Right cardiac atrium (tissue), 5 donors: ENCODE results near the gene HTR3D. TPM values are rescaled to one million over a fixed set of nuclear protein-coding genes. Genes with fewer than 3 reads are reported as not detected.

Source experiments
- ATAC-seq, 2 donors: fragments of 200-7000 bp; cut with Tn5 transposase; one replicate each; pipeline versions ENCODE4 v1.8.0 to v1.9.1; 2020; ENCODE audit warnings: moderate library complexity in 2 of 2, mild to moderate bottlenecking in 1 of 2
- DNase-seq, 3 donors: peaks; one replicate each; pipeline ENCODE4 v3.0.0-alpha.2; 2020
- H3K27ac ChIP-seq: one replicate; pipeline ENCODE4 v1.5.1; 2013; ENCODE audit warnings: mild to moderate bottlenecking, low read length, control low read depth, moderate library complexity
- H3K27me3 ChIP-seq: one replicate; pipeline ENCODE4 v1.6.1; 2013; ENCODE audit not compliant: control insufficient read depth, insufficient read depth
- H3K4me1 ChIP-seq: one replicate; pipeline ENCODE4 v1.6.1; 2013; ENCODE audit warnings: low read length; ENCODE audit not compliant: control insufficient read depth, insufficient read depth
- H3K4me3 ChIP-seq: one replicate; pipeline ENCODE4 v1.5.1; 2013; ENCODE audit warnings: low read length, control low read depth
- H3K9me3 ChIP-seq: one replicate; pipeline ENCODE4 v1.6.1; 2013; ENCODE audit warnings: low read length; ENCODE audit not compliant: control insufficient read depth
- WGBS: extraction: QIAGEN DNeasy Blood & Tissue Kit; methylation state at CpG from one replicate; pipeline ENCODE4 v1.1.7; 2013; 5-methylcytosine and 5-hydroxymethylcytosine counted together
- intact Hi-C, 4 donors: fragments of 100-400 bp; cut with DNase I; formaldehyde crosslinking; loops; one replicate each; pipeline versions ENCODE4 v1.11.0 to v1.14.0; 2022 to 2023
- long read RNA-seq, 4 donors: library from polyadenylated mRNA; unstranded; transcript quantifications; one replicate each; pipeline ENCODE4 v2.0.0, GENCODE V29; 2020 to 2021
- polyA plus RNA-seq: library from polyadenylated mRNA; stranded (reverse); fragments of 200-250 nt; gene quantifications from one replicate; pipeline ENCODE4 v1.2.3, GENCODE V29; 2013
- total RNA-seq, 4 donors: library from RNA; stranded (reverse); fragmentation: NEBNext Ultra II Directional; extraction: Animal tissue kit (Norgen Biotek cat#: 25700); gene quantifications; one replicate each; pipeline ENCODE4 v1.2.1, GENCODE V29; 2021
- donor health status: healthy with polysubstance abuse.
- donor health status: DM: no; HTN: yes; CAD: no.
- donor health status: DM: no; HTN: no; CAD: no.
- donor health status: DM: no; HTN: yes; CAD: no; lungs with severe emphysema.
- donor health status: DM: yes; HTN: yes; CAD: no.

The HTR3D gene
- total RNA-seq (not detected), polyA plus RNA-seq (not detected)
- long read RNA-seq, donor 1, result 0 reads
- long read RNA-seq, donor 2, result 0 reads
- long read RNA-seq, donor 3, result 0 reads
- long read RNA-seq, donor 4, result 0 reads

- ATAC-seq, result no peak
- 64% methylated on average over 4 of the region's 4 CpGs for WGBS
- intact Hi-C loops, result no loop called here
- Histone ChIP-seq H3K9me3 (no peaks in the 10 kb centered on the region), H3K4me1 (no peaks in the 10 kb centered on the region), H3K27me3 (no peaks in the 10 kb centered on the region), H3K4me3 (no peak within 1 kb of the TSS), H3K27ac (no peak within 1 kb of the TSS)
- no peak for DNase-seq
These were observed at the start of gene HTR3D for GRCh38 chr3:184031187-184031792. HTR3D (plus strand) TSS chr3:184031742; CDS start chr3:184031742, 0 bp downstream.

- ATAC-seq, result no peak
- intact Hi-C loops, result no loop called here
- no peak for DNase-seq
- Histone ChIP-seq H3K4me1 (no peaks in the 10 kb centered on the region), H3K4me3 (no peak overlapping the region), H3K9me3 (no peaks in the 10 kb centered on the region), H3K27ac (no peak overlapping the region), H3K27me3 (no peaks in the 10 kb centered on the region)
- WGBS, result 87% methylated on average over 6 of the region's 6 CpGs
These were observed 49.4 kb upstream of the HTR3D start for GRCh38 chr3:183981990-183982644.

- Histone ChIP-seq H3K9me3 (no peaks in the 10 kb centered on the region), H3K4me1 (no peaks in the 10 kb centered on the region), H3K27ac (no peak overlapping the region), H3K27me3 (no peaks in the 10 kb centered on the region), H3K4me3 (no peak overlapping the region)
- WGBS, result 89% methylated on average over 4 of the region's 4 CpGs
- ATAC-seq (no peak), DNase-seq (no peak)
- intact Hi-C loops, result no loop called here
These were observed 47.3 kb upstream of the HTR3D start for GRCh38 chr3:183984127-183984740.

GRCh38 chr3:183984749-183985729, 46.5 kb upstream of the HTR3D start:
- no peak overlapping the region for H3K27ac ChIP-seq
- no peaks in the 10 kb centered on the region for H3K27me3 ChIP-seq
- DNase-seq (no peak), ATAC-seq (no peak)
- H3K4me1 ChIP-seq, result no peaks in the 10 kb centered on the region
- H3K4me3 ChIP-seq, result no peak overlapping the region
- no peaks in the 10 kb centered on the region for H3K9me3 ChIP-seq
- intact Hi-C loops, result no loop called here
- 84% methylated on average over 11 of the region's 11 CpGs for WGBS

- no peak overlapping the region for H3K27ac ChIP-seq
- H3K27me3 ChIP-seq, result no peaks in the 10 kb centered on the region
- ATAC-seq (no peak), DNase-seq (no peak)
- intact Hi-C loops, result no loop called here
- H3K4me1 ChIP-seq, result no peaks in the 10 kb centered on the region
- no peak overlapping the region for H3K4me3 ChIP-seq
- no peaks in the 10 kb centered on the region for H3K9me3 ChIP-seq
- WGBS, result 87% methylated on average over 11 of the region's 11 CpGs
These were observed 44.4 kb upstream of the HTR3D start for GRCh38 chr3:183987000-183987600.

- Histone ChIP-seq H3K4me1 (no peaks in the 10 kb centered on the region), H3K27ac (no peak overlapping the region), H3K4me3 (no peak overlapping the region), H3K27me3 (no peaks in the 10 kb centered on the region), H3K9me3 (no peaks in the 10 kb centered on the region)
- WGBS, result 84% methylated on average over 16 of the region's 16 CpGs
- DNase-seq (no peak), ATAC-seq (peak in 1 of 2 donors; percentile 19)
- intact Hi-C loops, result no loop called here
These were observed 43.2 kb upstream of the HTR3D start for GRCh38 chr3:183988216-183988790.

GRCh38 chr3:183991403-183991802, 40.1 kb upstream of the HTR3D start:
- Histone ChIP-seq H3K4me1 (no peaks in the 10 kb centered on the region), H3K27me3 (no peaks in the 10 kb centered on the region), H3K9me3 (no peaks in the 10 kb centered on the region), H3K27ac (no peak overlapping the region), H3K4me3 (no peak overlapping the region)
- 91% methylated on average over 5 of the region's 5 CpGs for WGBS
- intact Hi-C loops, result no loop called here
- no peak for DNase-seq
- ATAC-seq, result no peak

- H3K4me3 ChIP-seq, result no peak overlapping the region
- peaks cover 3% of the 10 kb centered on the region for H3K4me1 ChIP-seq
- H3K9me3 ChIP-seq, result no peaks in the 10 kb centered on the region
- WGBS, result 65% methylated on average over 3 of the region's 3 CpGs
- no peak for ATAC-seq
- DNase-seq, result no peak
- no peak overlapping the region for H3K27ac ChIP-seq
- intact Hi-C loops, result loop anchor here in 1 of 4 donors (10.0 kb wide), 1 partner anchor 97 kb away; no protein-coding TSS in a partner anchor
- H3K27me3 ChIP-seq, result no peaks in the 10 kb centered on the region
These were observed 29.8 kb upstream of the HTR3D start for GRCh38 chr3:184001761-184002160.

- DNase-seq (peak in 2 of 3 donors; percentile 67), ATAC-seq (peak; percentile 31 to 69)
- H3K4me3 ChIP-seq, result no peak overlapping the region
- no peaks in the 10 kb centered on the region for H3K27me3 ChIP-seq
- H3K27ac ChIP-seq, result peak overlapping the region; percentile 43
- 70% methylated on average over 11 of the region's 11 CpGs for WGBS
- H3K4me1 ChIP-seq, result peaks cover 3% of the 10 kb centered on the region
- H3K9me3 ChIP-seq, result no peaks in the 10 kb centered on the region
- intact Hi-C loops, result loop anchor here in 1 of 4 donors (10.0 kb wide), 1 partner anchor 98 kb away; no protein-coding TSS in a partner anchor
These were observed 29.1 kb upstream of the HTR3D start for GRCh38 chr3:184002469-184002868.
